Body of pancreas (tissue), 4 donors: ENCODE results near the gene BCL2. TPM values are rescaled to one million over a fixed set of nuclear protein-coding genes. Genes with fewer than 3 reads are reported as not detected.

Source experiments
- ATAC-seq: fragments of 150-250 bp; one replicate; pipeline ENCODE4 v1.9.1; 2016
- DNase-seq, 4 donors: peaks; one replicate each; pipeline ENCODE4 v3.0.0-alpha.2; 2019
- H3K27ac ChIP-seq, 4 donors: fragments of 200-600 bp; sonication (generic); 1 replicate in 3 of 4; 2 replicates in 1 of 4; pipeline versions ENCODE4 v1.5.1 to v1.6.1; 2016 to 2019; ENCODE audit warnings: mild to moderate bottlenecking in 1 of 4, mixed read lengths in 1 of 4, moderate library complexity in 1 of 4
- H3K27me3 ChIP-seq, 2 donors: fragments of 200-600 bp; sonication (generic); one replicate each; pipeline ENCODE4 v1.6.0; 2016; ENCODE audit warnings: mild to moderate bottlenecking in 1 of 2
- H3K36me3 ChIP-seq, 2 donors: fragments of 200-600 bp; sonication (generic); replicated peaks in 1 of 2; 2 replicates each; pipeline ENCODE4 v1.5.1; 2016; ENCODE audit warnings: low read depth in 2 of 2; ENCODE audit not compliant: insufficient read depth in 1 of 2
- H3K4me1 ChIP-seq: fragments of 200-600 bp; sonication (generic); one replicate; pipeline ENCODE4 v1.6.0; 2016
- H3K4me3 ChIP-seq, 2 donors: fragments of 200-600 bp; sonication (generic); 1 replicate in 1 of 2; 2 replicates in 1 of 2; pipeline ENCODE4 v1.5.1; 2016 to 2019
- H3K9me3 ChIP-seq, 3 donors: fragments of 200-600 bp; sonication (generic); 1 replicate in 2 of 3; 2 replicates in 1 of 3; pipeline ENCODE4 v1.5.1; 2016
- POLR2A ChIP-seq, 3 donors: fragments of 450-650 bp; IDR thresholded peaks; one replicate each; pipeline ENCODE4 v1.6.1; 2016; ENCODE audit warnings: antibody characterized with exemption in 3 of 3, mild to moderate bottlenecking in 2 of 3
- WGBS, 2 donors: methylation state at CpG; one replicate each; pipeline ENCODE4 v1.1.5; 2017; 5-methylcytosine and 5-hydroxymethylcytosine counted together
- intact Hi-C: fragments of 100-400 bp; cut with DNase I; formaldehyde crosslinking; loops from one replicate; pipeline ENCODE4 v1.15.1; 2023
- total RNA-seq, 2 donors: library from RNA; depleted of rRNA; stranded (reverse); fragments of >200 nt; gene quantifications; one replicate each; pipeline ENCODE4 v1.1.0, GENCODE V29; 2016
- TF ChIP-seq, protein P1 (sequence below), 7 experiments: fragments of 450-650 bp in 4 of 7; fragments of 200-600 bp in 3 of 7; sonication (generic) in 3 of 7; IDR thresholded peaks; one replicate each; pipeline ENCODE4 v1.5.1; 2016 to 2019; ENCODE audit warnings: antibody characterized with exemption in 7 of 7

Gene BCL2
- total RNA-seq, 2 donors from 2014 or later: 10.1 to 18.5 TPM

DNA sequence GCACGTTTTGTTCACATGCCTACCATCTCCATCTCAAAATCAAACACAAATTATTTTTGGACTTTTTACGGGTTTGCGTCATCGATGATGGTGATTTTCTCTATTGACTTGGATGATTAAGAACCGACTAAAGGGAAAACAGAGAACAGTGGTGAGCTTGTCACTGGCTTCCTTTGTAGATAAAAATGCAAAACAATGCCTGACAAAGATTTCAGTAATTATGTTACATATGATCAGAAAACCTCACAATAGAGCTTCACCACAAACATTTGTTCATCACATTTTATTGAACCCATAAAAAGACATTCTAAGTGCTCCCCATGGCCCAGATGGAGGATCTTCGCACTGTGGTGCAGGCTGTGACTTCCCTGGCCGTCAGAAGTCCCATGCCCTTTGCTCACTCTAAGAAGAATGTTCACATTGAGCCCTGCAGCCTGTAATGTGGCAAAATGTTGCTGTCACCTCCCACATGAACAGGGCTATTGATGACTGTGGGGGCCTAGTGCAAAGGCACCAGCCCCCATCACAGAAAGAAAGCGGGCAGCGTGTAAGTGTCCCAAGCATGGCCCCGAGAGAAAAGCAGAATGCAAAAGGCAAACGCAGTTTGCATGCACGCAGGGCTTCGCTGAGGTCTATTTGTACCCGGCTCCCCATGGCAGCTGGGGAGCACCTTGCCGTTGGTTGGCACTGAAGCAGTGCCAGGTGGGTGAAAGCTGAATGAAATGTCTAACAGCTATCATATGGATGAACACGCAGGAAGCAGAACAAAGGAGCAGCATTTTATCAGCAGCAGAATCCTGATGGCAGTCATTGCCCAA is 60.6 kb downstream of the BCL2 start:
- ATAC-seq (no peak), DNase-seq (no peak)
- no peaks in the 10 kb centered on the region for H3K36me3 ChIP-seq
- no peaks in the 10 kb centered on the region for H3K9me3 ChIP-seq
- H3K4me3 ChIP-seq: no peak overlapping the region
- 76 to 78% methylated on average over 16 of the region's 16 CpGs for WGBS, 2 donors
- no peak overlapping the region for H3K27ac ChIP-seq
- intact Hi-C loops: no loop called here
- no peaks in the 10 kb centered on the region for H3K4me1 ChIP-seq
- TF ChIP-seq, protein P1, sequence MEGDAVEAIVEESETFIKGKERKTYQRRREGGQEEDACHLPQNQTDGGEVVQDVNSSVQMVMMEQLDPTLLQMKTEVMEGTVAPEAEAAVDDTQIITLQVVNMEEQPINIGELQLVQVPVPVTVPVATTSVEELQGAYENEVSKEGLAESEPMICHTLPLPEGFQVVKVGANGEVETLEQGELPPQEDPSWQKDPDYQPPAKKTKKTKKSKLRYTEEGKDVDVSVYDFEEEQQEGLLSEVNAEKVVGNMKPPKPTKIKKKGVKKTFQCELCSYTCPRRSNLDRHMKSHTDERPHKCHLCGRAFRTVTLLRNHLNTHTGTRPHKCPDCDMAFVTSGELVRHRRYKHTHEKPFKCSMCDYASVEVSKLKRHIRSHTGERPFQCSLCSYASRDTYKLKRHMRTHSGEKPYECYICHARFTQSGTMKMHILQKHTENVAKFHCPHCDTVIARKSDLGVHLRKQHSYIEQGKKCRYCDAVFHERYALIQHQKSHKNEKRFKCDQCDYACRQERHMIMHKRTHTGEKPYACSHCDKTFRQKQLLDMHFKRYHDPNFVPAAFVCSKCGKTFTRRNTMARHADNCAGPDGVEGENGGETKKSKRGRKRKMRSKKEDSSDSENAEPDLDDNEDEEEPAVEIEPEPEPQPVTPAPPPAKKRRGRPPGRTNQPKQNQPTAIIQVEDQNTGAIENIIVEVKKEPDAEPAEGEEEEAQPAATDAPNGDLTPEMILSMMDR (IDR thresholded peaks at IDR 0.05): no peak
- TF ChIP-seq POLR2A (IDR thresholded peaks at IDR 0.05): no peak
- no peaks in the 10 kb centered on the region for H3K27me3 ChIP-seq

DNA sequence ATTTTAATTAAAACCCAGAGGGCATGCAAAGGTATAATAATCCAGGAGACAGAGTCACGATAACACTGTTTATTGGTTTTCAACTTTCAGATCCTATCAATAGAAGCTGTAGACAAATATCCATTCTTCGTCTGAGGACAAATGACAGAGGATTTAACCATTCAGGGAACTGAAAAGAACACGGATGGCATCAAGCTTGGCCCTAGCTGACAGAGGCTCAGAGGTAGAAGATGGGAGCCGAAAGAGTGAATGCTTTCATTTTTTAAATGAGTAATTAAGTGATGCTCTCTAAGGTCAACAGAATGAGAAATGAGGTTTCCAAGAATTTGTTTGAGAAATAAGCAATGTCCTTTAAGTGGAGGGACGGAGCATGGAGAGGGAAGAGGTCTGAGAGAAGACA is 62.1 kb downstream of the BCL2 start:
- intact Hi-C loops: no loop called here
- DNase-seq: no peak
- no peak for TF ChIP-seq POLR2A (IDR thresholded peaks at IDR 0.05)
- TF ChIP-seq, protein P1 (IDR thresholded peaks at IDR 0.05): no peak
- H3K4me3 ChIP-seq: no peak overlapping the region
- ATAC-seq: no peak
- no peaks in the 10 kb centered on the region for H3K36me3 ChIP-seq
- H3K9me3 ChIP-seq: no peaks in the 10 kb centered on the region
- no peaks in the 10 kb centered on the region for H3K4me1 ChIP-seq
- H3K27me3 ChIP-seq: no peaks in the 10 kb centered on the region
- no peak overlapping the region for H3K27ac ChIP-seq
- 58 to 59% methylated on average over 5 of the region's 5 CpGs for WGBS, 2 donors

DNA sequence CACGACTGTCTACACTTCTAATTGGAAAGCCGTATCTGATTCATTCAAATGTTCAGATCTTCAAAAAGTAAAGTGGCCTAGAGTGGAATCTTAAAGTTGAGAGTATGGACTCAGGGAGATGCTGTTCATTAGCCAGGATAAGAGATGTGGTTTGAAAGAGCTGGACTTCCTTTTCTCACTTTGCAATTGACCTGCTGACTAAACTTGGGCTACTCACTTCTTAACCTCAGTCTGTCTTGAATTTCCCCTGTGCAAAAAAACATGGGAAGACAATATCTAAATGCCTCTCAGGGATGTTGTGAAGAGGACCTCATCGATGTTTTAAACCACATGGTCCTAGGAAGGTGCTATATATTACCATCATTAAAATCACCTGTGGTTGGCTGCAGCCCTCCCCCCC is 64.1 kb downstream of the BCL2 start:
- Histone ChIP-seq H3K9me3 (no peaks in the 10 kb centered on the region), H3K27ac (no peak overlapping the region), H3K4me3 (no peak overlapping the region), H3K36me3 (no peaks in the 10 kb centered on the region), H3K4me1 (no peaks in the 10 kb centered on the region), H3K27me3 (no peaks in the 10 kb centered on the region)
- DNase-seq (no peak), ATAC-seq (no peak)
- TF ChIP-seq, protein P1 (IDR thresholded peaks at IDR 0.05): no peak
- TF ChIP-seq POLR2A (IDR thresholded peaks at IDR 0.05): no peak
- 75 to 77% methylated on average over 3 of the region's 3 CpGs for WGBS, 2 donors
- intact Hi-C loops: no loop called here

DNA sequence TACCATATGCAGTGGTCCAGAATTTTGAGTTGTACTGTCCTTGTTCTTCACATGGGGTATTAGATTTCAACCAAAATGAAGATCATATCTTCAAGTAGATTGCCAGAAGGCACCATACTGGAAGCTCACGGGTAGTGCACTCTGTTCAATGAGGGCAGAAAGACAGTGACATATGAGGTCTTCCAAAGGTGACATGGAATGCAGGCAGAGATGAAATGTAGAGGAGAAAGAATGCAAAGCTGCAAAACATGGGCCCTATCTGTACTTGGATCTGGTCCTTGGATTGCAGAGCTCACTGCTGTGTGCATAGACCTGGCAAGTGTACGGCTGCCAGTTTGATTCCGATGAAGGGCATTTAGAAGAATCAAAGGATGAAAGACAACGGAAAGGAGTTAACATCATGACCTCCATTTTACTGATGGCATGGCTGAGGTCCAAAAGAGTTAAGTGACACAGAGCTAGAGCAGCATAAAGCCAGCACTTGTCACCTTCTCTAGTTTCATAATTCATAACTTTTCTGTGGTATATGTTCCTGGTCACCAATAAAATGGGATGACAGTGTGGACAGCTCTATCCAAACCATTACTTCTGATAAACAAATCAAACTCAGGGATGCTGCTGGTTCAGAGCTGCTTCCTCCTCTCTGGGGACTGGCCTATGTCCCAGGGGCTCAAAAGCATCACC is 64.7 kb downstream of the BCL2 start:
- Histone ChIP-seq H3K4me1 (no peaks in the 10 kb centered on the region), H3K27me3 (no peaks in the 10 kb centered on the region), H3K4me3 (no peak overlapping the region), H3K9me3 (no peaks in the 10 kb centered on the region), H3K27ac (no peak overlapping the region), H3K36me3 (no peaks in the 10 kb centered on the region)
- no peak for DNase-seq
- 79 to 86% methylated on average over 4 of the region's 4 CpGs for WGBS, 2 donors
- TF ChIP-seq, protein P1 (IDR thresholded peaks at IDR 0.05): no peak
- TF ChIP-seq POLR2A (IDR thresholded peaks at IDR 0.05): no peak
- intact Hi-C loops: no loop called here
- no peak for ATAC-seq
